GM18951 (cell line): ENCODE data around the gene TXNL4B.

Experiments
- POLR2A ChIP-seq: IDR thresholded peaks from 4 replicates; pipeline ENCODE4 v1.6.1; 2011; ENCODE audit warnings: mild to moderate bottlenecking; ENCODE audit not compliant: insufficient read length, insufficient read depth; ENCODE audit errors: extremely low read depth
- in situ Hi-C: fragments of 300-500 bp; cut with MboI; formaldehyde crosslinking; loops from one replicate; pipeline ENCODE4 v1.12.0; 2022; ENCODE audit warnings: low sequenced_read_pairs, mixed read lengths, inconsistent platforms; ENCODE audit not compliant: unreplicated experiment

Gene TXNL4B

GRCh38 chr16:72124761-72125634, 31.6 kb upstream of the TXNL4B start:
- in situ Hi-C loops, result no loop called here
- no peak for TF ChIP-seq POLR2A

DNA sequence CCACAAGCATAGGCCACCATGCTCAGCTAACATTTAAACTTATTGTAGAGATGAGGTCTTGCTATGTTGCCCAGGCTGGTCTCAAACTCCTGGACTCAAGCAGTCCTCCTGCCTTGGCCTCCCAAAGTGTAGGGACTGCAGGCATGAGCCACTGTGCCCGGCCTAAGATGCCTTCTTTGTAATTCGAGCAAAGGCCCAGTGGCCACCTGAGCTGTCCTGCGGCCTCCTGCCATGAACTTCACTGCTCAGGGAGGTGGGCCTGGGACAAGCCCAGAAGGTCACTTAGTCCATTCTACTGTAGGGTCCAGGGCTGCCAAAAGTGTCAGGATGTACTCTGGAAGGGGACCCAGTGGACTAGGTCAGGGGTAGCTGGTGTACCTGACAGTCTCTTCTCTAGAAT, 30.7 kb upstream of the TXNL4B start:
- in situ Hi-C loops, result no loop called here
- no peak for TF ChIP-seq POLR2A

- in situ Hi-C loops, result no loop called here
- no peak for TF ChIP-seq POLR2A
Observed at GRCh38 chr16:72123426-72123825, 30.0 kb upstream of the TXNL4B start.

- in situ Hi-C loops, result no loop called here
- TF ChIP-seq POLR2A, result no peak
Observed at GRCh38 chr16:72122916-72123315, 29.5 kb upstream of the TXNL4B start.

DNA sequence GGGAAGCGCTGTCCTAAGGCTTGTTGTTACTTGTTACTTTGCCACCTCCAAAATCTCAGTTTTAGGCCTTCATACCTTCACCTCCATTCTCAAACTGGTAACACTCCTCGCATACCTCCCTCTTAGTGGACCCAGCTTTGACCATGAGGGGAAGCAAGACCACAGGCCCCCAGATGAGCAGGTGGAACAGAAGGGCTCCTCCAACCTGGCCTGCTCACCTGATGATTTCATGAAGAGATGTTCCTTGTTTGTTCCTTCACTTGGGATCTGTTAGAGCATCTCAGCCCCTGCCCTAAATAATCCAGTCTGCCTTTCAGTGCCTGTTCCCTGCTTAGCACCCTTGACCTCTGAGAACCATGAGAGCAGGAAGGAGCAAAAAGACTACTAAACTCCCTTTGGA, 28.9 kb upstream of the TXNL4B start:
- no peak for TF ChIP-seq POLR2A
- in situ Hi-C loops, result no loop called here

DNA sequence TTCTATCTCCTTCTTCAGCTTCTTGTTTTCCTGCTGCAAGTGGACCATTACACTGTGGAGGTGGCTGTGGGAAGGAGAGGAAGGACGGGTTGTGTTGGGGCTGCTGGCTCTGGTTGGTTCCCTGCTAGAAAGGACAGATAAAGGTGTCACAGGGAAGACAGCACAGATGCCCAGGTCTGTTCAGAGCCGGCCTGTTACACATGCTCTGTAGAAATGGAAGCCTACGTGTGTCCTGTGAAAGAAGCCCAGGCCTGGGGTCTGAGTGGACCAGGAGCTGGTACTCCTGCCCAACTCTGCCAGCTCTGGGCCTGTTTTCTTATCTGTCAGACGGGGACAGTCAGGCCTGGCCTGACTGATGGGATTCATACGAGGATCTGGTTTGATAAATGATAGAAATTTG, 26.6 kb upstream of the TXNL4B start:
- no peak for TF ChIP-seq POLR2A
- in situ Hi-C loops, result no loop called here

DNA sequence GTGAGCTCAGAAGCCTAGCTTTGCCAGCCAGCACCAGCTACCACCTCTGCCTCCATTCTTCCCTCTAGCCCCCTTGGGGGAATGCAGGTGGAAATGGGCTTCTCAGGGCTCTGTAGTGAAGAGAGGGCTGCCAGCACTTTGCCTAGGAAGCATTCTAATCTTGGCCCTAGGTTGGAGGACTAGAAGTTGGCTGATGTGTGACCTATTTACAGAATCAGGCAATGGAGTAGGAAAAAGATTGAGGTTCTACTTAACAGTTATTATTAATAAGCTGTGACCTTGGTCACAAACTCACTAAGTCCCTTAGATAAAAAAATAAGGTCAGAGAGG, 20.2 kb upstream of the TXNL4B start:
- in situ Hi-C loops, result no loop called here
- TF ChIP-seq POLR2A, result no peak

- no peak for TF ChIP-seq POLR2A
- in situ Hi-C loops, result no loop called here
Observed at GRCh38 chr16:72112906-72113615, 19.6 kb upstream of the TXNL4B start.

GRCh38 chr16:72112452-72112792, 19.0 kb upstream of the TXNL4B start:
- in situ Hi-C loops, result no loop called here

DNA sequence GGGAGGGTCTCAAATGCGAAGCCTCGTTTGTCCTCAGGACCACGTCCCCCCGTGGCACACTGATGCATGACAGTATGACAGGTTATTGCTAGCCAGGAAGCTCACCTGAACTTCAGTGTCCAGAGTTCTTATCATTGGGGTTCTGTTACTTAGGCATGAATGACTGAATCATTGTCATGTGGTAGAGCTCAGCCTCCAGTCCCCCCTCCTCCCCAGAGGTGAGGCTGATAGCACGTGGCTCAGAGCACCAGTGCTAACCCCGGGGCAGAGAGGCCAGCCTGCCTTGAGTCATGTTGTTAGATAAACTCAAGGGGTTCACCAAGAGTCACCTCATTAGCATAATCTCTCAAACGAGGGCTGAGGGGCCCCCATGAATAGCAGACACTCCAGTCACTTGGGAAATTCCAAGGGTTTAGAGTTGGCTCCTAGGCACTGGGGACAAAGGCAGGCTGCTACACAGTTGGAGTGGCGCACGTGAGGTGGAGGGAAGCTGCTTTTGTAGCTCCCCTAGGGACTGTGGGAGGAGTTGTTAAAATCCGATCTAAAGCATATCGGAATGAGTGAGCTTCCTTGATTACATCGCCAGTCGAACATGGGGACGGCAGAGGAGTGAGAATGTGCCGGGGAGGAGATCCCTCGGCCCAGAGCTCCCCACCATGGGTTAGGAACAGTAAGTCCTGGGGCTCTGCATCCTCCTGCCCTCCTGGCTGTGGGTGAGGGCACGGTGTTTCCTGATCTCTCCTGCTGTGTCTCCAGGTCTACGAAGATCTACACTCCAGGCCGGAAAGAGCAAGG, 18.4 kb upstream of the TXNL4B start:
- in situ Hi-C loops, result no loop called here
- no peak for TF ChIP-seq POLR2A

More at GRCh38 chr16:72112452-72112792, 19.0 kb upstream of the TXNL4B start:
- TF ChIP-seq POLR2A, result no peak

GRCh38 chr16:72110662-72111615, 17.5 kb upstream of the TXNL4B start:
- in situ Hi-C loops, result no loop called here
- TF ChIP-seq POLR2A, result no peak

DNA sequence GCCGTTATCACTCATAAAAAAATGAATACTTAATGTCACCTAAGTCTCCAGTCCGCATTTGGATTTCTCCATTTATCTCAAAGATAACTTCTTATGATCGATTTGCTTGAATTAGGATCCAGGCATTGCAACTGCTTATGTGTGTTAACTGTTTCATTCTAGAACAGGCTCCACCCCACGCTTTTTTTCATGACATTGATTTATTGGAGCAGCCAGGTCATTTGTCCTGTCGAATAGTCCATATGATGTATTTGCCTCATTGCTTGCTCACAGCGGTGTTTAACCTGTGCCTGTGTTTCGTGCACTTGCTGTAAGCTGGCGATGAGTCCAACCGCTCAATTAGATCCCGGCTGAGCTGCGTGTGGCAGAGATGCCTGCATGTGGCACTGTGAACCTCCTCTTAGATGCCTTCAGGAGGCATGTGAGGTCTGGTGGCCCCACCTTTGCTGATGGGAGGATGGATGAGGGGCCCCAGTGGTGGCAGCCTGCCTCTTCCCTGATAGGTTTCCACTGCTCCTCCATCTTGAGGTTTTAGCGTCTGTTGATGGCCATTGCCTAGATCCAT, 16.6 kb upstream of the TXNL4B start:
- in situ Hi-C loops, result no loop called here
- TF ChIP-seq POLR2A, result no peak

- no peak for TF ChIP-seq POLR2A
- in situ Hi-C loops, result no loop called here
Observed at GRCh38 chr16:72109300-72109699, 15.9 kb upstream of the TXNL4B start.
